OCI-LY3 (cell line): Measurements from ENCODE around the gene PARPBP.

Experiments
- EZH2phosphoT487 ChIP-seq: fragments of 200-600 bp; shearing (Covaris generic); IDR thresholded peaks from 2 replicates; pipeline ENCODE4 v1.6.1; 2018; ENCODE audit warnings: antibody characterized with exemption, mixed run types, low read depth
- TF ChIP-seq, protein P1 (sequence below): fragments of 200-600, 300-600 bp; sonication (generic); IDR thresholded peaks from 2 replicates; pipeline ENCODE4 v1.5.1; 2014; ENCODE audit warnings: antibody characterized with exemption, low read length, low read depth

DNA sequence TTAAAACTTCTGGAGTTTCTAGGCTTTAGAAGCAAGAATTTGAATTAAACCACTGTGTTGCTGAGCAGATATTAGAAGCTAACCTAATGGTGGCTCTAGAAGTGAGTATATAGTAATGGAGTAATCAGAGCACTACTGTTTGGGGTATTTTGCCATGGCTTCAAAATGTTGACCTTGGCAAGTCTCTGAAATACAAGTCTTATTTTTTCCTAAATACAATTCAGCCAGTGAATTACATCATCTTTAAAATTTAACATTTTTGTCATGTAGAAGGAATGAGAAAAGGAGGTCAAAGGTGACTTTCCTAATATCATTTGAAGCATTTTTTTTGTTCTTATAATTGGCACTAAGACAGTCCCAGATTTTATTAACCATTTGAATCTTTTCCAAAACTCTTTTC lies 52.5 kb downstream of the PARPBP start:
- TF ChIP-seq, protein P1, sequence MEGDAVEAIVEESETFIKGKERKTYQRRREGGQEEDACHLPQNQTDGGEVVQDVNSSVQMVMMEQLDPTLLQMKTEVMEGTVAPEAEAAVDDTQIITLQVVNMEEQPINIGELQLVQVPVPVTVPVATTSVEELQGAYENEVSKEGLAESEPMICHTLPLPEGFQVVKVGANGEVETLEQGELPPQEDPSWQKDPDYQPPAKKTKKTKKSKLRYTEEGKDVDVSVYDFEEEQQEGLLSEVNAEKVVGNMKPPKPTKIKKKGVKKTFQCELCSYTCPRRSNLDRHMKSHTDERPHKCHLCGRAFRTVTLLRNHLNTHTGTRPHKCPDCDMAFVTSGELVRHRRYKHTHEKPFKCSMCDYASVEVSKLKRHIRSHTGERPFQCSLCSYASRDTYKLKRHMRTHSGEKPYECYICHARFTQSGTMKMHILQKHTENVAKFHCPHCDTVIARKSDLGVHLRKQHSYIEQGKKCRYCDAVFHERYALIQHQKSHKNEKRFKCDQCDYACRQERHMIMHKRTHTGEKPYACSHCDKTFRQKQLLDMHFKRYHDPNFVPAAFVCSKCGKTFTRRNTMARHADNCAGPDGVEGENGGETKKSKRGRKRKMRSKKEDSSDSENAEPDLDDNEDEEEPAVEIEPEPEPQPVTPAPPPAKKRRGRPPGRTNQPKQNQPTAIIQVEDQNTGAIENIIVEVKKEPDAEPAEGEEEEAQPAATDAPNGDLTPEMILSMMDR = no peak
- no peak for TF ChIP-seq EZH2phosphoT487
